GM04504 (cell line): ENCODE measurements around the gene IPO8.
"Not testable (repeated sequence)": the region's sequence is repeated elsewhere in the genome, so short reads cannot be mapped to it uniquely, and the experiment has no call there.

Source experiments
- DNase-seq: peaks from one replicate; pipeline ENCODE4 v3.0.0-alpha.2; 2012; ENCODE audit warnings: low read depth

IPO8 gene

DNA sequence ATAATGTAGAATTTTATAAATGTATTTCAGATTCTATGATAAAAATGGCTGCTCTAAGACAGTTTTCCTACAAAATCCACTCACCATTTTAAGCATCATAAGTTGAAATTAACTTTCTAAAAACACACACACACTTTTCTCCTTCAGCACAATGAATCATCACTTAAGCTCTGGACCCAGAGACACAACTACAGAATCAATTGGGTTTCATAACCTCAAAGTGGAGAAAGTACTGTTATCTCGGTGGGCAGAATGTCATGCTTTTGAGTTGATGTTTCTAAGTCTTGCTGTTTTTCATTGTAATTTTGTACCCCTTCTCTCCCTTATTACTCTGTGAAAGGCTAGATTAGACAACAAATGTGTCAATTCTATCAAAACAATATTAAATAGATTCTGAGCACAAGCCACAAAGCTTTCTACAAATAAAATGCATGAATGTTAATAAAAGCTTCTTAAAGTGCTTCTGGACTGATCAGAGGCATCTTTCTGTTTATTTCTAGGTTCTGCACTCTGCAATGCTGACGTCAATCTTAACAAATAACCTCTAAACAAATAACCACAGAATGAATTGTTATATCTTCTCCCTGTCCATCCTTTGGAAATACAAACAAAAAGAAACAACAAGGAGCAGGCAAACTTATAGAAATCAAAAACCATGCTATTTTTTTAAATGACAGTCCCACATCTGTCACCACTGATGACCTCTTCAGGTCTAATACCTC is 8.2 kb downstream of the IPO8 start:
- no peak for DNase-seq

DNA sequence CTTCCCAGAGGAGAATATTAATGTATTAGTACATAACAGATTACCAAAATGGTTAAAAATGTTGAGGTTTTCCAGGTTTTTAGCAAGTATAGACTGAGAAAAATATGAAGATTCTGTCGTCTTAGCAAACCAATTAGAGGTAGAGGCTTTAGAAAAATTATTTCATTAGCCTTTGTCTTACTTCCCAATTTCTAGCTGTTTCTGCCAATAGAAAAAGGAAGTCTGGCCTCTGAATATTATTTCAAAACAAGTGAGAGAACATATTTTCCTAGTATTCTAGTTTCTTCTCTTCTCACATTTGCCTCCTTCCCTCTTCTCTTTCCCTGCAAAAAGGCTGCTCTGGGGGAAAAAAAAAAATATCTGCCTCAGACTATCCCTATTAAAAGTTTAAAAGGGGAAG is 16.4 kb downstream of the IPO8 start:
- DNase-seq = no peak

DNA sequence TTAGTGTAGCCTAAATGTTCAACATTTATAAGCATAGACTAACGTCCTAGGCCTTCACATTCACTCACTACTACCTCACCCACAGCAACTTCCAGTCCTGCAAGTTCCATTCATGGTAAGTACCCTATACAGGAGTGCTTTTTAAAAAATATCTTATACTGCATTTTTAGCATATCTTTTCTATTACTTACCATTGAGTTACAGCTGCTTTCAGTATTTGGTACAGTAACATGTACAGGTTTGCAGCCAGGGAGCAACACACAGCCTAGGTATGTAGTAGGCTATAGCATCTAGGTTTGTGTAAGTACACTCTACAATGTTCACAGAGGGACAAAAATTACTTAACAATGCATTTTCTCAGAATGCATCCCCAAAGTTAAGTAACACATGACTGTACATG is 17.4 kb downstream of the IPO8 start:
- no peak for DNase-seq

DNA sequence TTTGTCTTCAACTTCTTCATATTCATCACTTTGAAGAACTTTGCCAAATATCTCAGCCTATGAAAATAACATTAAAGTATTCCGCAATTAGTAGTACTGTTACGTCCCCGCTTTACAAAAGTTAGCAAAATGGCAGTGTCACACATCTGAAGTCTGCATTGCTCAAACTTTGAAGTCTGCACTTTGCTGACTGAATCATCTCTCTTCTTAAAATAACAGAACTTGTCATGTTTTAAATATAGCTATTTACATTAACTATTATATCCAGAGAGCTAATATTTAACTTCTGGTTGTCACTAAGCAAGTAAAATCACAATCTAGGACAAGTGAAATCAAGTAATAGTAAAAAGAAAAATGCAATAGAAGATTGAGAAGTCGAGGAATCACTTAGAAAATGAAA is 34.5 kb downstream of the IPO8 start:
- DNase-seq = no peak

DNA sequence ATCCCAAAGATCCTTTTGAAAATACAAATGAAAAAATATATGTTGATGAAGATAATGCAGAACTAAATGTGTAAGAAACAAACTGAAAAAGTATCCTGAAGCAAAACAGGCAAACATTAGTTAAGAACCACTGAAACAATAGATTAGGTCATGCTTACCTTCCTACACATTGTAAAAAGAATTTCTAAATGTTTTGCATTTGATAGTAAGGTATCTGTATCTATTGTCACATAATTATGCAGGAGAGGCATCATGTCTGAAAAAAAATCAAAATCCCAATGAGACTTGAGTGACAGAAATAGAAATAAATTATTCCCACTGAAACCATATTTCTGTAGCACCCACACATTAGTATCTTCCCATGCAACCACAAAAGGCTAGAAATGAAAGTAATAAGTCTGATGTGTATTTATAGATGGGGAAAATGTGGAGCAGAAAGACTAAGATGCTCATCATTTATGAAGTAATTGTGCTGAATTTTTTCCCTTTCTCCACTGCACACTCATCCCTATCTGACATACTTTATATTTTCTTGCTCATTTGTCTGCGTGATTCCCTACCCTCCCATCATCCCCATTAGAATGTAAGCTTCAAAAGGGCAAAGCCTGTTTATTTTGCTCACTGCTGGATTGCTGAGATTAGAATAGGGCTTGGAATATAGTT is 43.5 kb downstream of the IPO8 start:
- DNase-seq = no peak

DNA sequence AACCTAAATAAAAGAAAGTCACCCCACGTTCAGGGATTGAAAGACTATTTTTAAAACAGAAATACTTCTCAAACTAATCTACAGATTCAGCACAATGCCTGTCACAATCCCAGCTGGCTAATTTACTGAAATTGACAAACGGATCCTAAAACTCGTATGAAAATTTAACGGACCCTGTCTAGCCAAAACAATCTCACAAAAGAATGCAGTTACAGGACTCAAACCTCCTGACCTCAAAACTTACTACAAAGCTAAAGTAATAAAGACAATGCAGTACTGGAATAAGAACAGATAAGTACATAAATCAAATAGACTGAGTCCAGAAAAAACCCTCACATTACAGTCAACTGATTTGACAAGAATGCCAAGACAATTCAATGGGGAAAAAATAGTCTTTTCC is 48.8 kb downstream of the IPO8 start:
- DNase-seq = no peak

DNA sequence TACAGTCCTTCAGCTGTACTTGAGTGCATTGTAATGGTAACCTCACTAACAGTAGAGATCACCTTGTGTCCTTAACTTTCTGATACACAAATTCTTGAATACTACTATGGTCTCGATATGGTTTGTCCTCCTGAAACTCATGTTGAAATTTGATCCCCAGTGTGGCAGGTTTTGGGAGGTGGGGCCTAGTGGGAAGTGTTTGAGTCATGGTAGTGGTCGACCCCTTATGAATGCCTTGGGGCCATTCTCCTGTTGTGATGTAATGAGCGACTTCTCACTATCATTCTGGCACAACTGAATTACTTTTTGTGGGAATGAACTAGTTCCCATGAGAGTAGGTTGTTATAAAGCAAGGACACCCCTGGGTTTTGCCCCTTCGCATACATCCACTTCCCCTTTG is 52.3 kb downstream of the IPO8 start:
- DNase-seq = no peak

DNA sequence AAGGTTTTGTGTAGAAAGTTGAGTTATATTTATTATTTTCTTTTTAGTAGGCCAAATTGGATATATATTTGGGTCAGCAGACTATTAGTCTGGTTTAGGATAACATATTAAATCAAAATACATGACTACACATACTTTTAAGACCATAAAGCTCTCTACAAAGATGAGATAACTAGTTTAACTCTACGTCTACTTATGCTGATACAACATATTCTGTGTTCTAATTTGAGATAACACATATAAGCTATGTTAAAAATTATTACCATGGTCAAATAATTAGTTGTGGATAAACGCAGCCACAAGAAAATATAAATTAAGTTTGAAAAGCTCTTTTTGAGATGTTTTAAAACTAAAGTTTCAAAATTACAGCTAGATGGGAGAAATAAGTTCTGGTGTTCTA is 55.3 kb downstream of the IPO8 start:
- no peak for DNase-seq

DNA sequence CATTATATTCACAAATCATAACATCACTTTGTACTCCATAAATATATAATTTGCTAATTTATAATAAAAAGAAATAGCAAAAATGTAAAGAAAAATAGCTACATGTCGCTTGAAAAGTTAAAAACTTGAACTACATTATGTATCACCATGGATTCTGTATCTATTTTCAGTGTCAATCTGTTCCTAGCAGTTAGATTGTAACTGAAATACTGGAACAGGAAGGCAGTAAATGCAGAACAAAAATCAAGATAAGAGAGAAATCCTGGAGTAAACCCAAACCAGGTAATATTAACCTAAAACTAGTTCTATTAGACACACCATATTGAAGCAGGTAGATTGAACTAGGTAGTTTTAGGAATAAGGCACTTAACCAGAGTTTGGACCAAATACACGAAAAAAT is 60.3 kb downstream of the IPO8 start:
- no peak for DNase-seq

DNA sequence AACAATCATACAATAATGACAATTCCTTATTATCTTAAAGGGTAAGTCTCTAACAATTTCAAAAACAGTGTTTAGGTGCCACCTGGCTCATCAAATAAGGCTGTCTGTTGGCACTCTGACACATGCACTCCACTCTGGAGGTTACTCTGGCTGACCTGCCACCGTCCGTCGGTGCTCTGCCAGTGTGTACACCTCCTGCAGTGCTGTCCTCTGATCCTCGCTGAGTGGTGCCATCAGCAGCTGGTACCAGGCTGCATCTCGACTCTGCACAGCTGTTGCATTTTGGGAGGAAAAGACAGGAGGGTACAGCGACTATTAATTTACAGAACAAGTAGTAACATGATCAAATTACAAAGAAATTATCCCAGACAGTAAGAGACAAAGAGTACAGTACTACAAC is 63.9 kb downstream of the IPO8 start:
- DNase-seq = no peak

DNA sequence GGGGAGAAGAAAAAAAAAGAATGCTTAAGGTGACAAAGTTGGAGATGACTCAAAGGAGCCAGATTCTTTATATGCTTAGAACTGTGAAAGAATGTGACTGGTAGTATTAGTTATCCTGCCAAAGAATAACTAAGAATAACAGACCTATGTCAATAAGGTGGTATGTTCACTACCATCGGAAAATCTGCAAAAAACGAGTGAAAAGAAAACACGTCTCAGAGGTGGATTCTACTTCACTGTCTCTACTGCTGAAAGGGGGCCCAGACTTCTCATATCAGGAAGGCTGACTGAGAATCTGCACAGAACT is 64.7 kb downstream of the IPO8 start:
- no peak for DNase-seq

DNA sequence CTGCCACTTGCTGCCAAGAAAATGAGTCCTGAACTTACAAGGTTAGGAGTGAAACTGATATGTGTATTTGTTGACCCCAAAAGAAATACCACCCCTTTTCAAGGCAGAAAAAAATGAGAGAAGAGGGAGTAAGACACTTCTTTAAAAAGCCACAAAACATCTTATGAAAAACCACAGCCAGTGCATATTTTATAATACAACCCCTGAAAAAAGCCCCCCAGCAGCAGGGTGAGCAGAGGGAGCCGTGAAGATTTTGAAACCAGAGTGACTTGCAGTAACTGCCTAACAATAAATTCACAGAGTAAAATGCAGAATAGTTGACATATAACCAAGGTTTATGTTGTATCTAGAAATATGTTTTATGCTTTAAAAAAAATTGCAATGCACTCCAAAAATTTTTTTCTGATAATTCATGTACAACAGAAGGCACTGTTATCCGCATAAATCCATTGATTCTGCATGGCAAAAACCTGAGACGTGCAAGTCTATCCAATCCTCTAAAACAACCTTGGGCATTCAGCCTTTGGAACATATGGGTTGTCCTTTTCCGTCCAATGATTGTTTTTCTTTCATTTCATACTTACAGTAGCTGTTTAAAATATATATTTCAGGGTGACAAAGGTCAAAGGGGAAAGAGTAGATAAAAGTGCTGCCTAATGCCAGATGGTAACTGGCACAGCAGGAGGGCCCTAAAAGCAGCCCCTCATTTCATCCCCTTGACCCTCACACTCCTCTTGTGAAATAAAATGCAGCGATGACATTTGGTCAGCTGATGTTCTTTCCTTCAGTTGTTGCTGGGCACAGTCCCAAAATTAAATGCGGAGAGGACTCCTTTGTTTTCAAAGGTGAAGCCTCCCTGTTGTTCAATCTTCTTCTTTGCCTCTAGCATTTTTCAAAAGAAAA is 65.3 kb downstream of the IPO8 start:
- DNase-seq = no peak

DNA sequence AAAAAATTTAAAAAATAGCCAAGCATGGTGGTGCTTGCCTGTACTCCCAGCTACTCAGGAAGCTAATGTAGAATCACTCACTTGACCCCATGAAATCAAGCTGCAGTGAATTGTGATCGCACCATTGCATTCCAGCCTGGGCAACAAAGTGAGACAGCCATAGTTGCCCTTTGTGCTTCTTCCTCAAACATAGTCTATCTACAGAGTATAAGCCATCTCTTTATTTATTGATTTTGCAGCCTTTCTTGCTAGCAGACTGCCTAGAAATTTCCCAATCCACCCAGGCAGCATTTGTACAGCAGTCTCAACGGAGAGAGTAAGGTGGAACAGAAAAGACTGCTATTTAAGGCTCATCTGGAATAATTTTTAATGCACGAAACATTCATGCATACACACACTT is 68.8 kb downstream of the IPO8 start:
- DNase-seq = no peak

DNA sequence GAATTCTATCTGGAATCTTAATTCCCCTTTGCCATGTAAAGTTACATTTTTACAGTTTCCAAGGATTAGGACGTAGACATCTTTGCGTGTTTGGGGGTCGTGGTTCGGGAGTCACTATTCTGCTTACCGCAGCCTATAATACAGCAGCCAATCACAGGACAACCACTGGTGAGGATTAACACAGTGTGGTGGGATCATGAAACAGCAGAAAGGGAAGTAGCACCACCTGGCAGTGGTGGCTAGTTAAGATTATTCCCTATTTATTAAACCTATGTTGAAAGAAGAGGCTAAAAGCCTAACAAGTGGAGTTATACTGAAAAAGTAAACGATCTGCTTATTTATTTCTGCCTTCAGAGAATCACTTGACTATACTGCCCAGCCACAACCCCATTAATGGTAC is 71.7 kb downstream of the IPO8 start:
- no peak for DNase-seq

DNA sequence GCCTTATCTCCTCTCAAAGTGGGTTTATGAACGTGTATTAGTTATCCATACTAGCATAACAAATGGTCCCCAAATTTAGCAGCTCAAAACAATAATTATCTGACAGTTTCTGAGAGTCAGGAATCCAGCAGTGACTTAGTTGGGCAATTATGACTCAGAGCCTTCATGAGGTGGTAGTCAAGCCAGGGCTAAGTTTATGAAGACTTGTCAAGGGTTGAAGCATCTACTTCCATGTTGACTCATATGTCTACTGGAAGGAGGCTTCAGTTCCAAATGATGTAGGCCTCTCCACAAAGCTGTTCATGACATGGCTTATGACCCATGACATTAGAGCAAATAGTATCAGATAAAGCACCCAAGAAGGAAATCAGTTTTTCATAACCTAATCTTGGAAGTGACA is 73.2 kb downstream of the IPO8 start:
- DNase-seq = peak; percentile 24

DNA sequence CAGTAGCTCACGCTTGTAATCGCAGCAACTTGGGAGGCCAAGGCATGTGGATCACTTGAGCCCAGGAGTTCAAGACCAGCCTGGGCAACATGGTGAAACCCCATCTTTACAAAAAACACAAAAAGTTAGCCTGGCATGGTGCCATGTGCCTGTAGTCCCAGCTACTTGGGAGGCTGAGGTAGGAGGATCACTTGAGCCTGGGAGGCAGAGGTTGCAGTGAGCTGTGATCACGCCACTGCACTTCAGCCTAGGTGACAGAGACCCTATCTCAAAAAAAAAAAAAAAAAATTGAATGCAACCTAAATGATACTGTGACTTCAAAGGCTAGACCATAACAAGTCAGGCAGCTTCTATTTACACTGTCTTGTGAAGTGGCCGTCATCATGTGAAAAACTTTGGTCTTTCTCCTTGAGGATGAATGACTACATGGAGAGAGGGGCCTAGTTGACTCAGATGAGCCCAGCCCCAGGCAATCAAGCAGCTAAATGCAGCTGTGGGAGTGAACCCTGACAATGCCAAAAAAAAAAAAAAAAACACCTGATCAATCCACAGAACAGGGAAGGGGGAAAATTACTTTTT is 73.9 kb downstream of the IPO8 start:
- not testable (repeated sequence) for DNase-seq

DNA sequence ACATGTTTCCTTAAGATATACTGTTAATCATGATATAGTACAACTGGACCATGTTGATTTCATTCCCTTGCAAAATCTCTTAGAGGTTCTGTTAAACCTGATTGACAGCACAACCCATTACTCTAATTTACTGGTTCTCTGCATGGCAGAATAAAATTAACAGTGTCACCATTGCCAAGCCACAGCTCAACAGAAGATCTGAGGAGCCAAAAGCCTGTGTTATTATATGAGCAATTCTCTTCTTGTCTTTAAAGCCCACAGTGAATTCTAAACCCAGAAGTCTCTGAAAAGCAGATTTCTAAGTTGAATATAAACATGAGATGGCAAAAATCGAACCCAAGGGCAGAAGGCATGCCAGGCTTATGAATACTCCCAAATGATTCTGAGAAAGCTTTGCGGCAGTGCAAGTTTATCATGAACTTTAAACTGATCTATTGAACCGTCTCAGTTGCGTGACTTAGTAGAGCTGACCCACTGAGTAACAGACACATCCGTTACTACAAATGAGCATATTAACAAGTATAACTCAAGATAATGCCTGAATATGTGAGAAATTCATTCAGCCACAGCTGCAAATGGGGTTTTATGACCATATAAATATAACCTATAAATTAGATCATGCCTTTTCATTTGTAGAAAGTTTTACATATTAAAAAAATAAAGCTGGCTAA is 78.2 kb downstream of the IPO8 start:
- no peak for DNase-seq

DNA sequence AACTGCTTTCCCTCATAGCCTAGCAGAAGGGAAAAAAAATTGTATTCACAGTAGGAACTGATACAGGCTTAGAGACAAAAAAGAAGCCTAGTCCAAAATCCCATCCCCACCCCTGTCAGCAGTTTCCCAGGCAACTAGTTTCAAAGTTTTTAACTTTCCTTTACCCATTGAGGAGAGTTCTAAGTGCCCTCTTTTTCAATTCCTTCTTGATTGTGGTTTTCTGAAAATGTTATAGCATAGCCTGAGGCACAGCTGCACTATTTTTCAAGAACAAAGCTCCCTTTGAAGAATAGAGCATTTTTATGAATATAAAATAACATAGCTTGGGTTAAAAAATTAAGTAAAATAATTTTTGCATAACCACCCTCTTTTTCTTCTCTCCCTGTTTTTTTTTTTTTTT is 81.6 kb downstream of the IPO8 start:
- DNase-seq = no peak

DNA sequence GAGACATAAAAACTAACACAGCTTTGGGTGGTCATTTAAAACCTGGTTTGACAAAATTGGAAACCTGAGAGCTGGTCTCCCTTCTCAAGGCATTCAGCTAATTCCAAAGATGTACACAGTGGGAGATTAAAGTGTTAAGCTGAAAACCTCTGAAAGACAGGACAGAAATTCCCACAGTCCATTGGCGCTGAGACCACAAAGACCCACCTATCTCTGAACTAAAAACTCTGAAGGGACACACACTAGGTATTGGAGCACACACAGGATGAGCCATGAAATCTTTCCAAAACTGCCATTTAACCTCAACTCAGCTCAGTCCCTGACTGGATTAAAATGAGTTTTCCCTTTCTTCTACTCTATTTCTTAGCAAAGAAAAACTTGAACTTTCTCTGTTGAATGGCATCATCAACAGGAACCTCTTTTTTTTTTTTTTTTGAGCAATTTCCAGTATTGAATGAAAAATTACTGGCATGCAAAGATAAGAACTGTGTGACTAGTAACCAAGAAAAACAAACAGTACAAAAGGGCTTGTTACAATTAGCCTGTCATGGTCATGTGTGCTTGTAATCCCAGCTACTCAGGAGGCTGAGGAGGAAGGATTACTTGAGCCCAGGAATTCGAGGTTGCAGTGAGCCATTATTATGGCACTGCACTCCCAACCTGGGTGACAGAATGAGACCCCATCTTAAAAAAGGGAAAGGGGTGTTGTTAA is 82.4 kb downstream of the IPO8 start:
- no peak for DNase-seq

DNA sequence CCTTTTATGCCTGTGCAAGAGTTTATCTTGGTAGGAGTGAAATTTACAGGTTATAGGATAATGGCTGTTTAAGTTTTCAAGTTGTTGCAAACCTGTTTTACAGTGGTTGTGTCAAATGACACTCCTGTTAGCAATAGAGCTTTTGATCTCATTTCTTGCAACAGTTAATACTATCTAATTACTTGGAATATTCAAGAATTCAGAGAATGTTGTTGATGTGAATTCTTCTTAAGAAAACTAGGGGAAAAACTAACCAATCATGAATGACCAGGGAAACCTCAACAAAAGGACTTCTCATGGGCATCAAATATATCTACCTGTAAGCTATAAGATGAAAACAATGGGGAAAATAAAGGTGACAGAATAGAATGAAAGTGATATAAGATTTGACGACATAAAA is 85.0 kb downstream of the IPO8 start:
- no peak for DNase-seq

DNA sequence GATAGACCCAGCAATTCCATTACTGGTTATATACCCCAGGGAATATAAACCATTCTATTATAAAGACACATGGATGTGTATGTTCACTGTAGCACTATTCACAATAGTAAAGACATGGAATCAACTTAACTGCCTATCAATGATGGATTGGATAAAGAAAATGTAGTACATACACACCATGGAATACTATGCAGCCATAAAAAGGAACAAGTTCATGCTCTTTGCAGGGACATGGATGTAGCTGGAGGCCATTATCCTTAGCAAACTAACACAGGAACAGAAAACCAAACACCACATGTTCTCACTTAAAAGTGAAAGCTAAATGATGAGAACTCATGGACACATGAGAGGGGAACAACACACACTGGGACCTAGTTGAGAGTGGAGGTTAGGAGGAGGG is 85.8 kb downstream of the IPO8 start:
- not testable (repeated sequence) for DNase-seq

DNA sequence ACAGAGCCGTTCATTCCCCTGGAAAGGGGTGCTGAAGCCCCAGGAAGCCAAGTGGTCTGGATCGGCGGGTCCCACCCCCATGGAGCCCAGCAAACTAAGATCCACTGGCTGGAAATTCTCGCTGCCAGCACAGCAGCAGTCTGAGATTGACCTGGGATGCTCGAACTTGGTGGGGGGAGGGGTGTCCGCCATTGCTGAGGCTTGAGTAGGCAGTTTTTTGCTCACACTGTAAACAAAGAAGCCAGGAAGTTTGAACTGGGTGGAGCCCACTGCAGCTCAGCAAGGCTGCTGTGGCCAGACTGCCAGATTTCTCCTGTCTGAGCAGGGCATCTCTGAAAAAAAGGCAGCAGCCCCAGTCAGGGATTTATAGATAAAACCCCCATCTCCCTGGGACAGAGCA is 91.4 kb downstream of the IPO8 start:
- DNase-seq = not testable (repeated sequence)
